Lower leg skin (tissue), 3 donors: ENCODE results near the gene DYRK1A.

Experiments
- CTCF ChIP-seq, 3 donors: fragments of 450-650 bp; IDR thresholded peaks; one replicate each; pipeline ENCODE4 v1.5.1; 2016; ENCODE audit warnings: antibody characterized with exemption in 3 of 3, mild to moderate bottlenecking in 3 of 3, moderate library complexity in 2 of 3
- POLR2A ChIP-seq, 2 donors: fragments of 450-650 bp; IDR thresholded peaks; one replicate each; pipeline ENCODE4 v1.6.1; 2016 to 2017; ENCODE audit warnings: antibody characterized with exemption in 2 of 2, mild to moderate bottlenecking in 1 of 2, moderate library complexity in 1 of 2

- TF ChIP-seq CTCF (IDR thresholded peaks at IDR 0.05) (no peak), POLR2A (IDR thresholded peaks at IDR 0.05) (no peak)
Observed at GRCh38 chr21:37561506-37561905, 194.9 kb downstream of the DYRK1A start.
